ENCODE measurements around the gene TMEM239. TPM values are rescaled to one million over a fixed set of nuclear protein-coding genes. Genes with fewer than 3 reads are reported as not detected.
A peak's percentile ranks its signal among the peaks of the same experiment; 100 is the strongest.

Gene TMEM239
- total and polyA plus RNA-seq, 2 of the 8 experiments (the other 6 are each of a cell fraction or from before 2014, with no cell fraction given), result not detected

- no peak overlapping the region for H3K14ac ChIP-seq (ENCODE audit: insufficient read length)
- no peak overlapping the region for H3K4me2 ChIP-seq (ENCODE audit: insufficient read depth in 1 of 2, low read depth in 2 of 2, low read length in 2 of 2)
- no peak overlapping the region for H2BK15ac ChIP-seq (ENCODE audit: low read length)
- H3K27ac ChIP-seq (ENCODE audit: low read depth, low read length), result no peak overlapping the region
- H2BK120ac ChIP-seq (replicated peaks; ENCODE audit: low read depth, low read length), result no peak overlapping the region
- H2AK5ac ChIP-seq (ENCODE audit: low read depth, low read length), result no peak overlapping the region
- H3K9me3 ChIP-seq (ENCODE audit: insufficient read depth in 2 of 2, low read depth in 1 of 2, low read length in 1 of 2), result no peaks in the 10 kb centered on the region; a peak in 1 of 4 replicates
- no peak overlapping the region for H3K9ac ChIP-seq (replicated peaks in 1 of 4; ENCODE audit: extremely low read depth in 1 of 4, low read depth in 3 of 4, low read length in 3 of 4)
- FAIRE-seq (no peak), DNase-seq (ENCODE audit: low read depth in 1 of 2, low spot score in 2 of 2) (no peak)
- H3K79me2 ChIP-seq (ENCODE audit: control insufficient read depth in 1 of 2, insufficient read depth in 2 of 2, low read length in 2 of 2), result no peaks in the 10 kb centered on the region
- H4K5ac ChIP-seq (ENCODE audit: insufficient read length, low read depth, low read length), result no peak overlapping the region
- CTCF ChIA-PET (ENCODE audit: partially characterized antibody), result interaction anchor here (0.6 to 5.1 kb wide), 7 partner anchors 16 to 981 kb away, joined by 3 to 19 read pairs (median 4); no protein-coding TSS in a partner anchor
- H2BK5ac ChIP-seq (ENCODE audit: low read depth, low read length), result no peak overlapping the region
- H2BK20ac ChIP-seq (ENCODE audit: low read length), result no peak overlapping the region
- H4K91ac ChIP-seq (replicated peaks; ENCODE audit: insufficient read length, low read length), result no peak overlapping the region
- WGBS, 2 experiments (ENCODE audit: extremely low coverage in 1 of 2, insufficient coverage in 1 of 2, insufficient read length in 1 of 2, insufficient replicate concordance in 2 of 2, low coverage in 1 of 2, low lambda C conversion rate in 2 of 2, missing lambda C conversion rate in 1 of 2), result 70% methylated on average over 12 of the region's 12 CpGs; no CpG with 5 or more reads in 1 of the 2 experiments
- H3K4ac ChIP-seq (replicated peaks; ENCODE audit: insufficient read length, low read depth, low read length), result no peak overlapping the region
- no peak overlapping the region for H2BK12ac ChIP-seq (ENCODE audit: low read depth, low read length)
- no peak overlapping the region; the same call in 1 of the 2 replicates for H3K18ac ChIP-seq (ENCODE audit: extremely low read depth, low read length)
- TF ChIP-seq NANOG (IDR thresholded peaks at IDR 0.05; ENCODE audit: insufficient read depth, low read depth, low read length, poor library complexity, severe bottlenecking) (no peak), CTCF (IDR thresholded peaks at IDR 0.05; ENCODE audit: control extremely low read depth in 1 of 3, insufficient read depth in 1 of 3, low read depth in 1 of 3, low read length in 3 of 3) (peak in 2 of 3 experiments; percentile 29 to 38; a peak in 3 of 4 replicates), CBX8 (IDR thresholded peaks at IDR 0.05; ENCODE audit: borderline replicate concordance, low read depth, low read length) (no peak), RAD21 (IDR thresholded peaks at IDR 0.05 in 1 of 2, conservative IDR thresholded peaks at IDR 0.05 in 1 of 2; ENCODE audit: low read depth in 2 of 2, low read length in 2 of 2) (peak in 1 of 2 experiments; percentile 1; a peak in 2 of 4 replicates), KDM5A (IDR thresholded peaks at IDR 0.05; ENCODE audit: low read length) (no peak), E2F6 (IDR thresholded peaks at IDR 0.05) (0 out of 2 replicates have a peak, but pooled peaks have one; percentile 11), TCF12 (IDR thresholded peaks at IDR 0.05; ENCODE audit: low read depth, low read length) (no peak), BACH1 (IDR thresholded peaks at IDR 0.05; ENCODE audit: low read length) (no peak)
- no peak overlapping the region for H3K56ac ChIP-seq (replicated peaks; ENCODE audit: insufficient read length, low read depth, low read length)
- no peaks in the 10 kb centered on the region for H3K36me3 ChIP-seq (ENCODE audit: control insufficient read depth in 2 of 4, insufficient read depth in 4 of 4, low read length in 3 of 4)
- no peak overlapping the region for H4K8ac ChIP-seq (ENCODE audit: extremely low read depth, insufficient read depth, low read length)
- no peak overlapping the region for H3K4me3 ChIP-seq (ENCODE audit: extremely low read depth in 1 of 4, insufficient read depth in 2 of 4, low read depth in 3 of 4, low read length in 4 of 4)
- H3K27me3 ChIP-seq (replicated peaks in 1 of 4; ENCODE audit: control insufficient read depth in 3 of 4, extremely low read depth in 1 of 4, insufficient read depth in 3 of 4, low read length in 3 of 4), result no peaks in the 10 kb centered on the region
- no peaks in the 10 kb centered on the region for H3K23me2 ChIP-seq (ENCODE audit: low read depth, low read length)
- no peaks in the 10 kb centered on the region for H3K79me1 ChIP-seq (ENCODE audit: low read depth, low read length)
- no peak overlapping the region for H2AFZ ChIP-seq (ENCODE audit: low read length)
- peaks cover 0 to 3% (median 0%) of the 10 kb centered on the region in 4 experiments; a peak in 1 of 7 replicates for H3K4me1 ChIP-seq (replicated peaks in 1 of 4; ENCODE audit: control insufficient read depth in 3 of 4, insufficient read depth in 4 of 4, low read length in 3 of 4)
- no peaks in the 10 kb centered on the region for H4K20me1 ChIP-seq (replicated peaks in 1 of 2; ENCODE audit: control insufficient read depth in 1 of 2, insufficient read depth in 2 of 2, low read length in 2 of 2)
- H3K23ac ChIP-seq (ENCODE audit: insufficient read length), result no peak overlapping the region
- POLR2A ChIA-PET (ENCODE audit: partially characterized antibody), result interaction anchor here (1.2 kb wide), 1 partner anchor 14 kb away, joined by 3 read pairs; no protein-coding TSS in a partner anchor
Observed at GRCh38 chr20:2771631-2772080, 44.5 kb upstream of the TMEM239 start.

Measured in H1 (cell line).